Stimulated activated CD8-positive, alpha-beta memory T cell treated with anti-CD3 and anti-CD28 coated beads, Interleukin-7, amount 100 ng/mL, for 4 hours (primary cell): ENCODE data around the gene WDFY4.

Source experiments
- DNase-seq, 2 donors: peaks; one replicate each; pipeline ENCODE4 v3.0.0-alpha.2; 2020; ENCODE audit warnings: low read depth in 2 of 2

The WDFY4 gene

DNA sequence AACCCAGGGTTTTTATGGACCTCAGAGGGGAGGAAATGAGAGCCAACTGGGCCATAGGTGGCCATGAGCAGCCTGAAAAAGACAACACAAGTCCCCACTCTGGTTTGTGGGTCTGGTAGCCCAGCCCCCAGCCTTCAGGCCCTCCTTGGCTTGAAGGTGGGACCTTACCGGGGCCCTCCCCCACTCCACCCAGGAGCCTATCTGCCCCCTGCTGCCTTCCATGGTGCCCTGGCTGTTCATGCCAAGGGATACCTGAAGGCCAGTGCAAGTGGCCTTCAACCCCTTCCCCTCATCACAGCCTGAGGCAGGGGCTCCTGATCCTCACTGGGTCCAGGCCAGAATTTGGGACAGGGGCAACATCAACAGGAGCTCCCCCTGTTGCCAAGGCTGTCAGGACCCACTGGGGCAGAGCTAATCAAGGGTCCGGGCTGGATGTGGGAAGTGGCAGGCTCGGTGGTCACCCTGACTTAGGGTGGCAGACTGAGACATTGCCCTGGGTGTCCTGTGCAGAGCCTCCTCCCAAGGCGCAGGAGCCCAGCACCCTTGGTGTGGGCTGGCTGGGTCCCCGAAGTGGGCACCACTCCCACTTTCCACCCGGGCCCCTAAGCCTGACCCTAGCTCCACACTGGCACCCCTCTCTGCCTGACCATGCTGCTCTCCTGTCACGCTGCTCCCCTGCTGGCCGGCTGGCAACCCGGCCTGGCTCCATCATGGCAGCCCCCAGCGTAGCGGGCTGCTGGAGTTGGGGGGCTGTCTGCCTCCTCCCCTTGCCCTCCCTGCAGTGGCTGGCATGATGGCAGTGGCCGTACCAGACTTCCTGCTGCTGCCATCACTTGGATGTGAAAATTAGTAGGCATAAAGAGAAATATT lies 6.4 kb downstream of the WDFY4 start:
- no peak for DNase-seq

DNA sequence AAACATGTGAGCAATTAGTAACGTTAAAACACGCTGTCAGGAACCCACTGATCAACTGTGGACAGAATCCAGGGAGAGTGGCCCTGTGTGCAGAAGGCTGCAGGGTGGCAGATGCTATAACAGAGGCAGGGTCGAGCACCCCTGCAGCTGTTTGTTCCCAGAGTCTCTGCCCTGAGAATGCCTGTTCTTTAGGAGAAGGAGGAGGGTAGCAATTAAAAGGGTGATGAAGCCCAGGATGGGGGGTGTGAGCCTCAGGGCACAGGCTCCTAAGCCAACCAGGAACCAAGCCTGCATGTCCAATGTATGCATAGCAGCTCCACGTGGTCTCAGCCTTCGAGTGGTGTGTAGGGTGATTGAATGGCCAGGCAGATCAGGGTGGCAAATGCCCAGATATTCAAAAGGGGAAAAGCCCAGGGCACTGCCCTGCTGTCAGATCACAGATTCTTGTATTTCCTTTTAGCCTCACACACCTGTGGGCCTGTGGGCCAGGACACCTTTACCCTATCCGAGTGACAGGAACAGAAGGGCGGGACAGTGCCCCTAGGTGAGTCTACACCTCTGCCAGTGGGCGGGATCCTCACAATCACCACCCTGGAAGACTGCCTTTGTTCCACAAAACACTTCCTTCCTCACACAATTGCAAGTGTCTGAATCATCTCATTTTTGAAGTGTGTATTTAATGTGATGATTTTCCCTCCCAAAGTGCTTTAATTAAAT lies 7.3 kb downstream of the WDFY4 start:
- DNase-seq = no peak

DNA sequence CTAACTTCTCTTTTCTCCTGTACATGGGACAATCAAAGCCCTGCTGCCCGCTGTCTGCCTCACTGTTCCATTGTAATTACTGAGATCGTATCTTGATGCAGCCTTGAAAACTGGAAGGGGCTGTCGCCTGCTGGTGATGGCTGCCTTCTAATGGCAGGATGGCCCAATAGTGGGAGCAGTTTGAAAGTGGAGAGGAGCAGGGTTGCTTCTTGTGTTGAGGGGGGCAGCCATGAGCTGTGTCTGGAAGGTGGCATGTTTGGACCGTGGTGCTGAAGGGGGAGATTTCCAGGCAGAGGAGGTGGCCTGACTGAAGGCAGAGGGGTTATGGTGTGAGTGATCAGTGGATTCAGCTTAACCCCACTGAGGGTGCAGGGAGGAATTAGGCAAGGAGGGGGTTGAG lies 8.1 kb downstream of the WDFY4 start:
- no peak for DNase-seq

DNA sequence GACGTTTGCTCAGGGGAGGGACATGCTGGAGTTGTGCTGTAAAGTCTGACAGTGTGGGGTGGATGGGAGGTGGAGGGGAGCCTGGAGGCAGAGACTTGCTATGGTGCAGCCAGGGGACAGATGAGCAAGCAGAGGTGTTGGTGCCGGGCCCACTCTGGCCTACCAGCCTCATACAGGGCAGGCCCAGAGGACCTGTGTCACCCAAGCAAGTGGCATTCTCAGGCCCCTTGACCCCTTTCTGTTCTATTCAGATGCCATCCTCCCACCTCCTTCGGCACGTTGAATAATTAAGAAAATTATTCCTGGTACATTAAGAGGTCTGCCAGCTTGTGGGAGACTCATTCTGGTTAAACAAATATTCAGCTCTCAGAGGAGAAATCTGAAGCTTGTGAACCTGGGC lies 8.5 kb downstream of the WDFY4 start:
- DNase-seq = no peak

DNA sequence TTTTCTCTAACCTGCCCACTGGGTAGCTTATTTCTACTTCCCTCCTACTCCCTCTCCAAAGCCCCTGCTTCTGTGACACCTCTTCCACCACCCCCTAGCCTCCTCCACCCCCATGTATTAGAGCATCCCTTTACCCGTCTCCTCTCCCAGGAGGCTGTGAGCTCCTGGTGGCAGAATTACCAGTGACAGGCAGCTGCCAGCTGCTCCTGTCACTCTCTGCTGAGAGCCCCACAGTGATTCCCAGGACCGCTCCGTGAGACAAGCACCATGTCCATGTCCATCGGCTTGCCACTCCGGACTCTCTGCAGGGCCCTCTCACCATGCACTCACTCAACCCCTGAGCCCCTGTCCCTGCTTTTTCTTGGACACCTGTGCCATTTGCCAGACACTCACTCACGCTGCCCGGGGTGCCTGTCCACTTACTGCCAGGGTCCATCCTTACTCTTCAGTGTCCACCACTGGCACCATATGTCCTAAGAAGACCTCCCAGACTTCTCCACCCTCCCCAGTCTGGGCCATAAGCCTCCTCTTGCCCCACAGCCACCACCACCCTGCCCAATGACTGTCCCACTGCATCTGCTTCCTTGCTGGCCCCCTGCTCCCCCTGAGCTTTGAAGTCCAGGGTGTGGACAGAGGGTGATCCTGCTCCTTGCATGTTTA lies 9.8 kb downstream of the WDFY4 start:
- no peak for DNase-seq

DNA sequence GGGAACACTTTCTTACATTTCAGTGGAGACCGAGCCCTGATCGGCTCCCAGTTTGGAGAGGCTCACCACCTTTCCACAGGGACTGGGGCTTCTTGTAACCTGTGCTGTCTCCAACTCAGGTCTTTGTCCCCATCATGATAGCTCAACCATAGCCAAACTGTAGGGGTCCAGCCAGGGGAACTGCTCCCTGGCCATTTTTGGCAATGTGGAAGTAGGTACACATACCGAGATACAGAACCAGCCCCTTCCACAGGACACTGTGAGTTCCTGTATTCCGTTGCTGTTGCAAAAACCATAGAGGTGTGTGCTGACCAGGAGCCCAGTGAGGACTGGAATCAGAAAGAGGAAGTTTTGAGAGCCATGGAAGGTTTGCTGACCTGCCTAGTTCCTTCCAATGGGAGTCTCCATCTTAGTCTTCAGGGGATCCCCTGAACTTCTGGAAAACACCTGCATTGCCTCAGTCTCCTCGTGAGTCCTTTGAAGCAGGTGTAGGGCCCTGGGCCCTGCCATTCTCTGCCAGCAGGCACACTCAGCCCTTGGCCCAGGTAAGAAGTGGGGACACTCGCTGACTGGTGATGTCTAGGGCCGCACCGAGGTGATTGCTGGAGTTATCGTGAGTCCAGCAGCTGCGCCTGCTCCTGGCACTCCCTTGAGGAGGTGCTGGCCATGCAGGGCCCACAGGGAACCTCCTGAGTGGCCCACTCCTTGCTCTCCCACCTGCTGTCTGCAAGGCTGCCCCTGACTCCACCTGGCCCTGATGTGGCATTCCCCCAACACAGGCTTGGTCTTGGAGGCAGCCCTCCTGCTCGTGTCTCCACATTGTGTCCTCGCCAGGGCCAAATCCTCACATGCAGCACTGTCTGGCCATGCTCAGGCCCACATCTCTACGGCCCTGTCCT lies 11.2 kb downstream of the WDFY4 start:
- DNase-seq = no peak

DNA sequence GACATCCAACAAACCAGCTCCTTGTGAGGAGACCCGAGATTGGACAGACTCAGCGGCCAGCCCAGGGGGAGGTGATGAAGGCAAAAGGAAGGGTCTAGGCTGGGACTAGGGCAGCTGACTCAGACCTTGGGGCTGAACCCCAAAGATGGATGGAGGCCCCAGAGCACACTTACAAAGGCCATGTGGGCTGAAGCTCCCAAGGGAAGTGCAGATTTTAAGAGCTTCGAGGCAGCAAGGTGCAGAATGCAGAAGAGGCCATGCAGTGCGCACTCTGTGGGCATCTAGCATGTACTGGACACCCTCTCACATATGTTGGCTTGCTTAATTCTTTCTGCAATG lies 11.8 kb downstream of the WDFY4 start:
- no peak for DNase-seq

DNA sequence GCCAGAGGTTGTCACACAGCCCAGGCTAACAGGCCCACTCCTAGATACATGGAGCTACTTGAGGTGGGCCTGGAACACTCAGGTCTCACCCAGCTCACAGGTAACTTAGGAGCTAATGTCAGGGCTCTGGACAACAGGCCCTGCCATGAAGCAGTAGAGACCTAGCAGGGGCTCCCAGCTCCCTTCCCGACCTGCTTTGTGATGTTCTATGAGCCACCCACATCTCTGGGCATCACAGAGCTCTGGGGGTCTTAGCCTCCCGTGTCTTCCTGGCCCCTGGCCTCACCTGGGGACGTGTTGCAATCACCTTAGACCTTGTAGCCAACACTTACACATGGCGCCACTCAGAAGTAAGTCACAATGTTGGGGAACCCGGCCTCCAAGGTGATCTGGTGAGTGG lies 12.4 kb downstream of the WDFY4 start:
- no peak for DNase-seq

DNA sequence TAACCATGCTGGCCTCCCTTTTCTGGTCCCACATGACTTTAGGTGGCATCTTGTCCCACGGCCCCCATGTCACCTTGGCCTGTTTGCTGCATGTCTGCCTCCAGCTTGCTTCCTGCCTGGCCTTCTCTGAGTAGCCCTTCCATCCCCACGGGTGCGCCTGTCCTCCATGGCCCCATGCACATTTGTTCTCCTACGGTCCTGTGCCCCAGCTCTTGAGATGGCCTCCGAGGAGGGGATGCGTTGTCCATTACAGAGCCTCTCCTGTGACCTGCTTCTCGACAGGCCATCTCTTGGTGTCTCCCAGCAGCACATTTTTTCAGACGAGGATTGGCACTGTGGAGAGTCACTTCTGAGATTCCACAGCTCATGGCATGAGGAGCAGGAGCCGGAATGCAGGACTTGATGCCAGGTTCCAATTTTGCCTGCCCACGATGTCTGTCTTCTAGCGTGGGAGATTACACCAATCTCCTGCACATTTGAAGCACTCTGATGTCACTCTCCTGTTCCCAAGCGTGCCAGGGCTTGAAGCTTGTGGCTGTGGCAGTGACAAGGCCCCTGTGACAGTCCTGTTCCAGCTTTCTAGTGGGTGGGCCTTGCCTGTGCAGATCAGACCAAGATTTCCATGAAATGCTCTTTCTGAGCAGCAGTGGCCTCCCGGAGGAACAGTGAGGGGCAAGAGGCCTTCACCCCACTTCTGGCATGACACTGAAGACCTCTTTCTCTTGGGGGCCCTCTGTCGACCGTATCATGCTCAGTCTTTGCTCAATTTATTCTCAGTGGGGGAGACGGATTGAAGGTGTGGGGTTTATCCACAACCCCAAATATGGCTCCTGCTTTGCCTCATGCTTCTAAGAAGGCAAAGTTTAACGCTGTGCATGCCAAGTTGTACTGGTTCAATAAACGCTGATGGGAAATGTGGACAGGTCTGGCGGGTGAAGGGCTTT lies 13.4 kb downstream of the WDFY4 start:
- DNase-seq = no peak

DNA sequence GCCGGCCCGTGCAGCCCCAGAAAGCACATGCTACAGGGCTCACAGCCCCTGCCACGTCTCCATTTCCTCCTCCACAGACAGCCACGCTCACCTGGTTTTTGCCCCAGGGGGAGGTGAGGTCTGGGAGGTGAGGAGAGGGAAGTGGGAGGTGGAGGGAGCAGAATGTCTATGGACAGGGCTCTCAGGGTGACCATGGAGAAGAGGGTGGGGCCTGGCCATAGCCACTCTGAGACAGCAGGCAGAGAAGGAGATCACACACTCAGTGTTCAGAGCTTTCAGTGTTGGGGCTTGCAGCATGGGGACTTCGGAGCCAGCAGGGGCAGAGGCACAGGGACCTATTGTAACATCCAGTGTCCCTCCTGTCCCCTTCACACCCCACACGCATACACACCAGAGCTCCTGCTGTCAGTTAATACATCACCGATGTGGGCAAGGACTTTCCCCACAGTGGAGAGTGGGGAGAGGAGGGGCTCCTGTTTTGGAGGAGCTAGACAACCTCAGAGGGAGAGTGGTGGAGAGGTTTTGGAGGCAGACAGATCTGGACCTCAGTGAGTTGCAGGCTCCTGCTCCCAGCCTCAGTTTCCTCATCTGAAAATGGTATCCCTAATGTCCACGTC lies 14.4 kb downstream of the WDFY4 start:
- DNase-seq = no peak

DNA sequence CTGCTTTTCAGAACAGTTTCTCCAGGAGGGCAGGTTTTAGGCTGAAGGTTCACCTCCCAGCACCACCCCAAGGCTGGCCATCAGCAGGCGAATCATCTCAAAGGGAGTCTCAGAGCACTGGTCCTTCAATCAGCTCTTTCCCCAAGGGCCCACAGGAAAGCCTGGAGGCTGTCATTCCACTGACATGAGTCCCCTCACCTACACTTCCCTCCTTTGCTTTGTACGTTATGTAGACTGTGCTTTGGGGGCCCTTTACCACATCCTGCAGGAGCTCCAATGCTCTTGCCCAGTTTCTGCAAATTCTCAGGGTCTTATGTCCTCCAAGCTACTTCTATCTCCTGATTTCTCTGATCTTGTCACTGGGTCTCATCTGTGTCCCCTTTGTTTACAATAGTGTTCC lies 15.4 kb downstream of the WDFY4 start:
- DNase-seq = no peak

DNA sequence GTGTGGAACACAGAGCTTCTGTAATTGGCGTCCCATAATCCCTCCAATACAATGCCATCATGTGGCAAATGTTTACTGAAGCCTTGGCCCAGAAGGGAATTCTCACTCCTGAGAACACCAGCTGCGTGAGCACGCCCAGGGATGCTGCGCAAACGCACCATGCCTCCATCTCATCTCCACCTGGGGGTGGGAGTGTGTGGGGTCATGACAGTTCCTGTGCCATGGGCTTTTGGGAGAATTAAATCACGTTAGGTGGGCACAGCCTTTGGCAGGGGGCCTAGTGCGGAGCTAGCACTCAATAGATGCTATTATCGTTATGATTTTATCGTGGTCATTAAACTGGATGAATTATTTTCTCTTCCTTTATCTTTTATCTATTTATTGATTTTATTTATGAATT lies 15.8 kb downstream of the WDFY4 start:
- DNase-seq = no peak

DNA sequence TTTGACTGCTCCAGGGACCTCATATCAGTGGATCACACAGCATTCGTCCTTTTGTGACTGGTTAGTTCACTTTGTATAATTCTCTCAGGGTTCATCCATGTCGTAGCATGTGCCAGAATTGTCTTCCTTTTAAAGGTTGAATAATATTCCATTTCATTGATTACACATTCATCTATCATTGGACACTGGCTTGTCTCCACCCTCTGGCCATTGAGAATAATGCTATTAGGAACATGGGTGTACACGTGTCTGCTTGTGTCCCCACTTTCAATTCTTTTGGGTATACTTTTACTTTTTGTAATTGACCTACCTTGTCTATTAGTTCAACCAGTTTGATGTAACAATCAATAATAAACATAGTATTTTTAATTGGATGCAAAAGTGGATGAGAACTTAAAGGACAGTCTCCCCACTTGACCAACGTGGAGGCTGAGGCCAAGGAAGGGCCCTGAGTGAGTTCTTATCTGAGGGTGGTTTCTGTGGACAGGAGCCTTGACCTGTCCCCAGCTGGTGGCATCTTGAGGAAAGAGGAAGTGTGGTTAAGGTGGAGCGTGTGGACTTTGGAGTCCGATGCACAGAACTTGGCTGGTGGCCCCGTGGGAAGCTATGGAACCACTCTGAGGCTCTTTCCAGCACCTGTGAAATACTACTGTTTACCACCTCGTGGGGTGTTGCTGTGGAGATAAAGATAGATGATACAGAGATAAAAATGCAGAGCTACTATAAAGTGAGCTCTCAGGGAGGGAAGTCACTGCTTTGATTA lies 16.6 kb downstream of the WDFY4 start:
- DNase-seq = no peak

DNA sequence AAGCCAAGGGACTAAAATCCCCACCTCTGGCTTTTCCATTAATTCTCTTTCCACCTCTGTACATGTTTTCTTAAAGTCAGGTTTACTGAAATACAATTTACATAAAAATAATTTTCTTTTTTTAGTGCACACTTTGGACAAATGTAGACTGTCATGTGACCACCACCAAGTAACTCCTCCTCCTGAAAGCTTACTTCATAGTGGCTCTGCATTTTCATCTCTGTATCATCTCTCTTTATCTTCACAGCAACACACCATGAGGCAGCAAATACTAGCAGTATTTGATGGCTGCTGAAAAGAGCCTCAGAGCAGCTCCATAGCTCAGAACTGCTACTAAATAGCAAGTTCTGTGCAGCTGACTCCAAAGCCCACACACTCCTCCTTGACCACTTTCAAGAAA lies 17.3 kb downstream of the WDFY4 start:
- DNase-seq = no peak

DNA sequence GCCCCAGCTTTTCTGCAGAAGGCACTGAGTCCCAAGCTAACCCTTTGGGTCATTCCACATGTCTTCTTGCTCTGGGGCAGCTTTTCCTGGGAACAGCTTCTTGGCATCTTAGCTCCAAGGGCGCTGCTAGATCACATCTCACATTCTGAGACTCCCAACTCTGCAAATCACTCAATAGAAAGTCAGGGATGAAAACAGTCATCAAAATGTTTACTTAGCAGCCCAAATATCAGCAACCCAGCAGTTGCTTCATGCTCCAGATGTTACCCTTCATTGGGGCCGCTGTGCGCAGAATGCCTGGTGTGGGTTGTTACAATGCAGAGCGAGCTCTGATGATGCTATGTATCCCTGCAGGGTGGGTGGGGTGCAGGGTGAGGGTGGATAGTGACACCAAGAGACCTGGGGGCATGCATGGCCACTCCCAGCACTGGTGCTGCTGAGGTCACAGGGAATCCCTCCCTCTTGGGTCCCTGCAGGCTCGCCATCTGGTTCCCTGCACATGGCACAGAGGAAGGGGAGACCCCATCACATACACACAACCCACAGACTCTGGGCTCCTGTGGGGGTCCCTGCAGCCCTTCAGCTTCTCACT lies 19.0 kb downstream of the WDFY4 start:
- no peak for DNase-seq

DNA sequence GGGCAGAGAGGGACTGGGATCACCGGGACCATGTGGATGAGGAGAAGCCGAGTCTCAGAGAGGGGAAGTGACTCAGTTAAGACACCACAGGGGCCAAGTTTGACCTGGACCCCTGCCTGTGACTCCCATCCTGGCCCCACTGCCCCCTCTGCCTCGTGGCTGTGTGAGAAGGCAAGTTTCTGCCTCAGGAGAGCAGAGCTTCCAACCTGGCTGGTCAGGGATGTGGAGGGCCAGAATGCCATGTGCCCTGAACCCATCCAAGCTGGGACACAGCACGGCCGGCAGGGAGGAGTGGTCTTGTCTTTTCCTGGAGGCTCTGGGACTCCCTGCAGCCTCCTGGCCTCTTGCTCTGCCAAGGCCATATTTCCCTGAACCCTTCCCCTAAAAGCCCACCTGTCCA lies 19.5 kb downstream of the WDFY4 start:
- DNase-seq = no peak

DNA sequence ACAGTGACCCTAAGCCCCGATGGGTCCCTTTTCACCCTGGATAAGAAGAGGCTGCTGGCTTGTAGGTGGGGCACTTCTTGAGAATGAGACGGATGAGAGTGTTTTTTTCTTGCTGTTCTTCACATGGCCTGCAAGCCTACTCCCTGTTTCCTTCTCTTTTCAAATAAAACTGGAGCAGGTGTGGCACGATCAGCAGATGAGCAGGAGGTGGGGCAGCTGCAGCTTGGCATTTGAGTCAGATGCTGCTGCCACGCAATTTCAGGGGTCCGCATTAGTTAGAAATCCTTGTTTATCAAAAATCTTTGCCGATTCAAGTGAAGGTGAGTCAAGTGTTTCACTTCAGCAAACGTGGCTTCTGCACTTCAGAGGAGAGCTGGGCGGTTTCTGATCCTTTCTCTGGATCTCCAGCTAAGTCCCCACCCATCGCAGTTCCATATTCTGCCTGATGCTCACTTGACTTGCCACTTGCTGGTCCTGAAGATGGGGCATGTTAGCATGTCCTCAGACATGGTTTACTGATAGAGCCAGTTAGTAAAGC lies 20.8 kb downstream of the WDFY4 start:
- DNase-seq = no peak

DNA sequence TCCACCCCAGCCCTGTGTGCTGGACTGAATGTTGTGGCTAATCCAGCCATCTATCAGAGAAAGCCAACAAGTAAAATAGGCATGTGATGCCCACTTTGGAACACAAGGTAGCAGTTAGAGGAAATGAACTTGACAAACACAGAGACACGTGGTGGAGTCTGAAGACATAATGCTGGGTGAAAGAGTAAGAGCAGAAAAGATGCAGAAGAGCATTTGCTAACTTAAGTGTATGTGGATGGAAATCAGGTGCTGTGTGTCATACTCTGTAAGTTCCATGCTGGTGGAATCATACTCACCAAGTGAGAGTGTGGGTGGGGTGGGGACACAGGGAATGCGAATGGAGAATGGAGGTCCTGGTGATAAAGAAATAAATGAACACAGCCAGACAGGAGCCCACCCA lies 22.8 kb downstream of the WDFY4 start:
- DNase-seq = no peak

DNA sequence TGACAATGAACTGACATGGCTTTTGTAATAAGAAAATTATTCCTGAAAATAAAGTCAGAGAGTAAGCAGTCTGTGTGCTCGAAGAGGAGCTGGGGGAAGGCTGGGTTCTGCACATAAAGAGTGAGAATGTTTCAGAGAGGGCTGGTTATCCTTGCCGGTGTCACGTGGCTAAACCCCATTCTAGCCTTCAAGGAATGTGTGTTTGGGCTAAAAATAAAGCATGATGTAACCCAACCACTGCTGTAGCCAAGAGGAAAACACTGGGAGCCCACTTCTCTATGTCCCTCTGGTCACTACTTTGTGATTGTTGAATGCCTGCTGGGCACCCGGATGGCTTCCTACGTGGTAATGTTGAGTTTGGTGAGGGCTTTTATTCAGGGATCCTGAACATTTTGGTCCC lies 23.5 kb downstream of the WDFY4 start:
- DNase-seq = no peak
